Stimulated activated CD4-positive, alpha-beta T cell treated with anti-CD3 and anti-CD28 coated beads, Interleukin-15, amount 100 ng/mL, for 1 hour (primary cell): ENCODE data around the gene ALX4.

Experiments
- DNase-seq, 2 donors: peaks; one replicate each; pipeline ENCODE4 v3.0.0-alpha.2; 2020; ENCODE audit warnings: low read depth in 1 of 2, low spot score in 1 of 2

ALX4 gene

DNA sequence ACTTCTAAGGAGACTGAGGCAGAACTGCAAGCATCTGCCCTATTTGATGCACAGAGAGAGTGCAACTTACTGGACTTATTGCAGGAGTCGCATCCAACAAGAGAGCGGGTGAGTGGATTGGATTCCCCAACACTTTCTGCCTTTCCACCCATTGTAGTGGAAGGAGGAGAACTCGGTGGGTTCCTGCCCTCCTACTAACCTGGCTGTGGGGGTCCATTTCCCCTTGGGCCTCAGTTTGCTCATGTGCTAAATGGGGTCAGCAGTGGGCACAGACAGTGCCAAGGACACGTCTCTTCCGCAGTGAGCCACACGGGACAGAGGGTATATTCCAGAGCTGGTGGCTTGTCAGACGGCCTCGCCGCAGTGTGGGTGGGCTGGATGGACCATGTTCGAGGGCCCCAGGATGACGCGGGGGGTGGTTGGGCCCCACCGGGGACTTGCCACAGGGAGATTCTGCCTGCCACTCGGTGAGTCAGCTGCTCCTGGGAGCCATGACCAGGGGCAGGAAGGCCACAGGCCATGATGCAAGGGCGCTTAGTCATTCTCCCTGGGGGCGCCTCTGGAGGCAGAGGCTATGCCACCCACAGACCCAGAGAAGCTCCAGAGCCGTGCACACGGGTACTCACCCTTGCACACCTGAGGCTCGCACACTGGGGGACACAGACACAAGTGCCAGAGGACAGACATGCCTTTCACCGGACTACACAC is 8.2 kb downstream of the ALX4 start:
- no peak for DNase-seq

DNA sequence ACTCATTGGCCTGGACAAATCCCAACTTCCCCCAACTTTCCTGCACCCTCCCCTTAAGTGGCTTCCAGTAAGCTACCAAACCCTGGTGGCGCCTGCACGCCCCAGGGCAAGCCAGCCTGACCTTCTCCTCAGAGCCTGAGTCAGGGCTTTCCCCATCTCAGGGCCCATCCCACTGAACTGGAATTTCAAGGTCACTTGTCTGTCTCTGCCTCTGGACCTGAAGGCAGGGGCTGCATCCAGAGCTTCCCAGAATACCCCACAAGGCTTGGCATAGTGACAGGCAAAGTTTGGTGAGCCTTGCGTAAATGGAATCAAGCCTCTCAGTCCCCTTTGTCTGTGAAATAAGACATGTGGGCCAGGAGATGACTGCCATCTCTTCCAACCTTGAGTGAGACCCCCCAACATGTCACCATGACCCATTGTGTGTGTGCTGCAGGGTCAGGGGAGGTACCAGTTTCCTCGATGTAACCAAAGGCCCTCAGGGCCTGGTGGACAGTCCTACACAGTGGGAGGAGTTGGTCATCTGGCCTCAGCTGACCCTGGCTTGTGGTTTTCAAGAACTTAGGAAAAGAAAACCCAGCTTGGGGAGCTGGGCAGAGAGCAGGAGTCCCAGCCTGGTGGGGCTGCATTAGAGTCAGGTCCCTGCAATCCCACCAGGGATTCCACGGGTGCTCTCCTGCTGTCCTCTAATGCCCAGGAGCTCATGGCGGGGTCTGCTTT is 8.9 kb downstream of the ALX4 start:
- DNase-seq = no peak

DNA sequence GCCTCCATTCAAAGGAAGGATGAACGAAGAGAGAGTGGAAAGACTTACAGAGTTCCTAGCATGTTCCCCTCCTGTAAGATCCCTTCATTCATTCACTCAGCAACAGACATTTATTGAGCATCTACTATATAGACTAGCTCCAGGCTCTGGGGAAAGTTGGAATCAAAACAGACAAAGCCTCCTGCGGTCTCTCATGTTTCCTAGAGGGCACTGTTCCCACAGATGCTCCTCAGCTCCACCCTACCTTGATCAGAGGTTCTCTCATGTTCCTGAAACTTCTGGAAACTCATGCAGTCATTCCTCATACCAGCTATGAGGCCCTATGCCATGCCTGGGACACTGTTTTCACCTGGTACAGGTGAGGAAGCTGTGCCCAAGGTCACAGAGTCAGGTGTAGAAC is 11.1 kb downstream of the ALX4 start:
- DNase-seq = no peak

DNA sequence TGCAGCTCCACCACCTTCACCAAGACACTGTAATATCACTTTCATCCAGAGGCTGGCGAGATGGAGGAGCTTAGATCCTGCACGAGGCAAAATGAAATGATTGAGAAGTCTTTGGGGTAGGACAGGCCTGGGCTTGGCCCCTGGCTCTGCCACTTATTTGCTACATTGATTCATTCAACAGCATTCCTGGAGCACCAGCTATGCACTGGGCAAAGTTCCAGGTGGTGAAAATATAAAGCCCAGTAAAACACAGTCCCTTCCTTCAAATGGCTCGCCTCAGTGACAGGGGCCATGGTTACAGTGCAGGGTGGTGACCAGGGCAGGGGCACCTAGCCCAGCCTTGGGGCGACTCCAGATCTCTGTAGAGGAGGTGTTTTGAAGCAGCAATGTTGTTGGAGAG is 19.7 kb downstream of the ALX4 start:
- DNase-seq = no peak

DNA sequence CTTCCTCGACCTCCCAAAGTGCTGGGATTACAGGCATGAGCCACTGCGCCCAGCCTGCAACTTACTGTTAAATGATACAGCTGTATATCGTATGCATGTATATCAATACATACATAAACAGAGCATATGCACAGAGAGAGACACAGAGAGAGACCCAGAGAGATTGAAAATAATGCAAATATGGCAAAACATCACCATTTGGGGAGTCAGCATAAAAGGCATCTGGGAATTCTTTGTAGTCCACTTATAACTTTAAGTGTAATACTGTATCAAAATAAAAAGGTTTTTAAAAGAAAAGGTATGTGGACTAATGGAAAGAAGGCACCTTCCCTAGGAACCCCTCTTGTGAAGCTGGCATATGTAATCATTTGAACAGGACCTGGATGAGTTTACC is 21.8 kb downstream of the ALX4 start:
- DNase-seq = no peak

DNA sequence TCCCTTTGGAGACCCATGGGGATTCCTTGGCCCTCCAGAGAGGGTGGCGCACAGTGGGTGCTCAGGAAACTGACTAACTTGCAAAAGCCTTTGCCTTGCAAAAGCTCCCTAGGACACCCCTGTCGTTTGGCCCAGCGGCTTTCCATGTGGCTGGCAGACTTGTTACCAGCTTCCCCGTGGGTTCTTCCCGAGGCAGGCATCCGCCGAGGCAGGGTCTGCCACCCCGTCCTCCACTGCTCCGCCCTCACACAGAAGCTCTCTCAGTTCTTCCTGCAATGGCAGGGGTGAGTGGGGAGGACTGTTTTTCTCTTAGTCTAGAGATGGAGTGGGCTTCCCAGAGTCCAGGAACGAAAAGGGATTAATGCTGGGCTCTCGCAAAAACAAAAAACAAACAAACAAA is 23.0 kb downstream of the ALX4 start:
- DNase-seq = no peak

DNA sequence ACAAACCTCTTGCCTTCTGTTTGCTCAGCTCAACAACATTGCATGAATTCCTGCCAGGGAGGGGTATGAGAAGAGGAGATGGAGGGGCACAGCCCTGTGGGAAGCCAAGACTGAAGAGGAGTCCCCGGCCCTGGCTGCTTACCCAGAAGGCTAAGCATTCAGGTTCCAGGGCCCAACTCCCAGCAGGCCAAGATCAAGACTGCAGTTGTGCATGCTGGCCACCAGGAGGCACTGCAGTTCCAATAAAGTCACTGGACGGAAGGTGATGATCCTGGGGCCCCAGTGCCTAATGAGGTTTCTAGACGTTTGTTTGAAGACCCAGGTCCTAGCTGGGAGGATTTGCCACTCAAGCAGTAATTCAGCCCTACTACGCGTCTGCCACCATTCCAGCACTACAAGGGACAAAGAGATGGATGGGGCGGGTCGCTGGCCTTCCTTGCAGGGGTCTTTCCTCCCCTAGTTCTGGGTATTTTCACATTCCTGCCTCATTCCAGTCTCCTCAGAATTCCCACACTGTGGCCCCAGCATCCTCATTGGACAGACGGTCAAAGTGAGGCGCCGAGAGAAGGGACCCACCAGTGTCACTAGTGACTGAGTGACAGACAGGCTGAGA is 23.6 kb downstream of the ALX4 start:
- DNase-seq = peak; percentile 20 to 37

DNA sequence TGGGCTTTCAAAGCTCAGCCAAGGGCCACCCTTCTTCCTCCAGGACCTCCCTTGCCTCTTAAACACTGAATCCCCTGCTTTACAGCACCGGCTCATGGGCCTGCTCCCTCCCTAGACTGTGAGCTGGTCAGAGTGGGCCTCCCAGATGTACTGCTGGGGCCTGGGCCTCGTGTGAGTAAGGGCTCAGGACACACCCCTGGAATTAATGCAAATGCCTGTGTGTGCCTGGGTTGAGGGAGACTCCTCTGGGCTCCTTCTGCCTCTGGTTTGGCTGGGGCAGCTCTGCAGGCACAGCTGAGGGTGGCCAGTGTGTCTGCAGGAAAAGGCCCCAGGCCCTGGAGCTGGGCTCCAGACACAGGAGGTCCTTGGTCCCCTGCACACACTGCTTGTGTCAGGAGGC is 24.2 kb downstream of the ALX4 start:
- no peak for DNase-seq

DNA sequence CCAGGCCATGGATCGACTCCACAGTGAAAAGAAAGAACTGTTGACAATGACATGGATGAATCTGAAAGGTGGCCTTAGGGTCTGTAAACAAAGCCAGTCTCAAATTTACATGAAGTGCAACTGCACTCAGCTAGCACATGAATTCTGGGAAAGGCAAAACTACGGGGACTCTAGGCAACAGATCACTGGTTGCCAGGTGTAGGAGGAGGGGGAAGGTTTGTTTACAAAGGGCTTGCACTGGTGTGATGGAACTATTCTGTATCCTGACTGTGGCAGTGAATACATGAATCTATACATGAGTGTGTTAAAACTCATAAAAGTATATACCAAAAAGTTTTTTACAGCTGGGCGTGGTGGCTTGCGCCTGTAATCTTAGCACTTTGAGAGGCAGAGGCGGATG is 27.3 kb downstream of the ALX4 start:
- no peak for DNase-seq

DNA sequence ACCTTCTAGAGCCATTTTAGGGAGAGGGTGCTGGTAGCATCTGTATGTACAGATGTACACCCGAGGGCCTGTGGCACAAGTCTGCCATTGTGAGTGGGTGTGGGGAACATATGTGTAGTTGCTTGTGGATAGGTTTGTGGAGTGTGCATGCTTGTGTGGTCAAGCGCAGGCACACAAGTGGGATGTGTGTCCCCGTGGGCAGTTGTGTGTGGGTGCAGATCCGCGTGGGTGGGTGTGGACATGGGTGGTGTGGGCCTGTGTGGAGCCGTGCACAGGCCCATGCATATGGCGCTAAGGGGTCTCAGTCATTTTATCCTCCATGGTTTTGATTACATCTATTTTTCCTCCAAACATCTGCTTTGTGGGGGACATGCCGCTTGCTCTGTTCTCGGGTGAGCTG is 28.8 kb downstream of the ALX4 start:
- no peak for DNase-seq

DNA sequence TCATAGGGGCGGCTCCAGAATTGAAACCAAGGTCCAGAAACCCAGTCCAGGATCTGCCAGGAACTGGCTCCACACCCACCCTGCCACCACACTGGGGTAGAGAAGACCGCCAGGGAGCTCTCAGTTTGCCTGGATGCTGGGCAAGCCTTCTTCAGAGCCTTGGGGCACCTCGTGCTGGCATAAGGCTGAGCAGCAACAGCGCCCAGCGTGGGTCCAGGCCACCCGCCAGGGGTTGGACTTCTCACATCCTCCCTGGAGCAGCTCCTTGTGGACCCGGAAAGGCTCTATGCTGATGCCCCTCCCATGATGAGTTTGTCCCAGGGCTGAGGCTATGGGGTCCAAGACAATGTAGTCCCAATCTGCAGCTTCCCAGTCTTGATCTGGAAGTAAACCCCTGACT is 29.7 kb downstream of the ALX4 start:
- DNase-seq = no peak

DNA sequence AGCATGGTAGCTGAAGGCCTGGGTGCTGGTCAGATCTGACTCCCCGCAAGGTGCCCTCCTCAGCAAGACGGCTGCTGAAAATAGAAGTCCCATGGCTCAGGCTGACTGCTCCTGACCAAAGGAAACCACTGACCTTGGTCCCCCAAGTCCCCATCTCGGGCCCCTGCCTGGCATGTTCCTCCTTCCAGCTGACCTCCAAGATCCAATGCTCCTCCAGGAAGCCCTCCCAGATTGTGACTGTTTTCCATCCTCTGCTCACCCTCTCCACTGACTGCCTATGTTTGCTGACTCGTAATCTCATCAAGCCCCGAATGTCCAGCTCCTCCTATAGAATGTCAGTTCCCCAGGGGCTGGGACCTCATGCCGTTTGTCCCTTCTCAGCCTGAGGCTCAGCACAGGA is 30.5 kb downstream of the ALX4 start:
- DNase-seq = no peak

DNA sequence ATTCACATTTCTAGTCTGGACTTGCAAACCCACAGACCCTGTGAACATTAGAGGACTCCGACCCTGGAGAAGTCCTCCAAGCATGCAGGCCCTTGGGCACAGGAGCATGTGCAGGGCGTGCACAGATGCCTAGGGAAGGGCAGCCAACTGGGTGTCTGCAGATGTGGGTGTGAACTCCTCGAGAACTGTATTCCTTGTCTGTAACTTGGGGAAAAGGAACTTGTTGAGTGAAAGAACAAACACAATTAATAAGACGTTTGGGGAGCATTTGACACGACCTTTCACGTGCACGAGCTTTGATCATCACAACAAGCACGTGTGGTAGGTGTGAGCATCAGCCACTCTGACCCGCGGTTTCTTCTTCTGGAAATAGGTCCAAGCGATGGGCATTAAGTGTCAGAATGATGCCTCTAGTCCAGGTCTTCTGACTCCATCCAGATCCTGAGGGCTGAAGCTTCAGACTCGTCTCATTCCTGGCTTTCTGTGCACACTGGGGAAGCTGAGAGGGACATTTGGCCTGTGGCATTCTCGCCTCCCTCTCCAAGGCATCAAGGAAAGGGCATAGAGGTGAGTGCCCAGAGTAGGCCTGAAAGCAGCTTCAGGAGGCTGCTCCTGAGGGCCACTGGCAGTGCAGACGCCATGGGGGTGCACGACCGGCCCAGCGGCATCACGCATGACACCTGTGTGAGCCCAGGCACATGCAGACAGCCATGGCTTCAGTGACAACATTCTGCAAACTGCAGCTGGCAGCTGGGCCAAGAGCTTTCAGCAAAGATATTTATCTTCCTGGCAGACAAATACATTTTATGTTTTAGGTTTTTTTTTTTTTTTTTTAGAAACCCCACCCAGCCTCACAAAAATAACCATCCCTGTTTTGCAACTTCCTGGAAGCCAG is 32.5 kb downstream of the ALX4 start:
- DNase-seq = no peak

DNA sequence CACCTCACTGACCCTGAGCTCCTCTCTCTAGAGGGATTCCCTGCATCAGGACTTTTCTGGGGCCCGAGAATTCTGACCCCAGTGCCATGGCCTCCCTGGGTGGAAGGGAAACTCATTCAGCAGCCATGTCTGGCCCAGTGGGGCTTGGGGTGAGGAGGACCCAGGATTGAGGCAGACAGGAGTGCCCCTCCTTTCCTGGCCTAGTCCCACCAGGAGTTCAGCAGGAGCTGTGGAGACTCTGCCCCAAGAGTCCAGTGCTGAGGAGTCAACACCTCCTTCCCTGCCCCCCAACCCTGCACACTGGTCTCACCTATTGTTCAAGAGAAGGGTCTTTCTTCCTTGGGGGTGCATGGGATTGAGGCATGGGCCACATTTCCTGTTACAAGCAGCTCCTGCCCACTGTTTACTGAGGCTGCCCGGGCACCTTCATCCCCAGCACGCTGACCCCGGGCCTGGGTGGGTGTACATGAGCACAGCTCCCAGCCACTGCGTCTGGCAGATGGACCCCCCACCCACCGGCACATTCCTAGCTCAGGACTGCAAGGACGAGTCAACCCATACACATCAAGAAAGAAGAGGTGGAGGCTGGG is 33.9 kb downstream of the ALX4 start:
- no peak for DNase-seq

DNA sequence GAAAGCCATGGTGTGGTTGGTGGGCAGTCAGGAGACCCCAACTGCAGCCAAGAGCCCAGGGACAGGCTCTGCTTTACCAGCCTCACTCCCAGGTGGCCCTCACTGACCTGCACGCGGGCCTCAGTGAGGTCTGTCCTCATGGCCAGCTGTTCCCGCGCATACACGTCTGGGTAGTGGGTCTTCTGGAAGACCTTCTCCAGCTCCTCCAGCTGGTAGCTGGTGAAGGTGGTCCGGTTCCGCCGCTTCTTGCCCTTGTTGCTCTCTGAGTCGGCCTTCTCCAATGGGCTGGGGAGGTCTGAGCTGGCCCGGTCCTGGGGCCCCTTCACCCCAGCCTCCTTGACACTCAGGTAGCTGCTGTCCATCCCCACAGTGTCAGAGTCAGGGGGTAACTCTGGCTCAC is 34.7 kb downstream of the ALX4 start:
- no peak for DNase-seq

DNA sequence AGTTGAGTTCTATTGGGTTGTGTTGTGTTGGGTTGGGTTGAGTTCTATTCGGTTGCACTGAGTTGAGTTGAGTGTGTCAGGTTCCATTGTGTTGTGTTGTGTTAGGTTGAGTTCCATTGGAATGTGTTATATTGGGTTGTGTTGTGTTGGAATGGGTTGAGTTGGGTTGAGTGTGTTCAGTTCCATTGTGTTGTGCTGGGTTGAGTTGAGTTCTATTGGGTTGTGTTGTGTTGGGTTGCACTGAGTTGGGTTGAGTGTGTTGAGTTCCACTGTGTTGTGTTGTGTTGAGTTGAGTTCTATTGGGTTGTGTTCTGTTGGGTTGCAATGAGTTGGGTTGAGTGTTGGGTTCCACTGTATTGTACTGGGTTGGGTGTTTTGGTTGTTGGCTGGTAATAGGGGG is 35.5 kb downstream of the ALX4 start:
- DNase-seq = no peak

DNA sequence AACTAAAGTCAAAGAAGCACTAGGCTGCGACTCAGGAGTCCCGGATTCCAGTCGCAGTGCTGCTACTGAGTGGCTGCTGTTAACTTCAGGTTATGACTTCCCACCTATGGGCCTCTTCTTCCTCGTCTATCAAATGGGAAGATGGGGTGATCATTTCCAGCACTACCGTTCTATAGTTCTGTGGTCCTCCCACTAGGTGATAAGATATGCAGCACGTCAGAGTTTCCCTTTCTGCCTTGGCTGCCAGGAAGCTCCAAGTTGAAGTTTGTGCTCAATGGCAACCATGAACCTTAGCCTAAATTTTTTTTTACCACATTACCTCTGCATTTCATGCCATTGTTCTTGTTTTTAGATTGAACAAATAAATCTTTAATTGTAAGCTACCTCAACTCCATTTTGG is 38.7 kb downstream of the ALX4 start:
- DNase-seq = no peak

DNA sequence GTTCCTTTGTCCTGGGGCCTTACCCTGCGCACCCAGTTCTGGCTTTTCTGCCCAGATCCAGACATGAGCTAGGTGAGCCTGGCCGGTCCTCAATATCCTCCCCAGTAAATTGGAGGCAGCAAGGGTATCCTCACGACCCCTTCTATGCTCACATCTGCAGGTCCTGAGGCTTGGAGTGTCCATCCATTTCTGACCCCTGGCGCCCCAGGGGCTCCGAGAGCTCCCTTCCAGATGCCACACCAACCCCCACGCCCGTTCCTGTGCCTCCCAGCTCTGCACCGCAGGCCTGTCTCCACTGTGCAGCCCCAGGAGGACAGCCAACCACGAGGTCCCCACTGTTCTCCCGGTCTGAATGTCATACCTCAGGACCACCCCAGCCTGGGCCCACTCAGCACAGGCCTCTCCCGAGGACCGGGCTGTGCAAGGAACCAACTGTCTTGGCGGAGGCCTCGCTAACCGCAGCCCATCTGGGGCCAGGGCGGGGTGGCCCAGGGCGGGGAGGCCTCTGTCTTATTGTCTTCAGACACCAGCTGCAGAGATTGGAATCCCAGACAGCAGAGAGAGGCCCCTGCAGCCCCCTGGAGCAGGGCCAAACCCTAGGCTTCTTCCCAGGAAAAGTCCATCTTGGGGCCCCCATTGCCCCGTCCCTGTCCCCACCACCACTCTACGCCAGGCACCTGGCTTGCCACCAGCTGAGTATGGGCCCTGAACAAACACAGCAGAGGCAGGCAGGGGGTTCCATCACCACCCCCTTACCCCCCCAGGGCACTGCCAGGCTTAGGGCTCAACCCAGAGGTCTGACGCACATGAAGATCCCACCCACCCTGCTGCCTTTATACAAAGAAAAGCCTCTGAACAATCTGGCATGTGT is 39.3 kb downstream of the ALX4 start:
- DNase-seq = no peak

DNA sequence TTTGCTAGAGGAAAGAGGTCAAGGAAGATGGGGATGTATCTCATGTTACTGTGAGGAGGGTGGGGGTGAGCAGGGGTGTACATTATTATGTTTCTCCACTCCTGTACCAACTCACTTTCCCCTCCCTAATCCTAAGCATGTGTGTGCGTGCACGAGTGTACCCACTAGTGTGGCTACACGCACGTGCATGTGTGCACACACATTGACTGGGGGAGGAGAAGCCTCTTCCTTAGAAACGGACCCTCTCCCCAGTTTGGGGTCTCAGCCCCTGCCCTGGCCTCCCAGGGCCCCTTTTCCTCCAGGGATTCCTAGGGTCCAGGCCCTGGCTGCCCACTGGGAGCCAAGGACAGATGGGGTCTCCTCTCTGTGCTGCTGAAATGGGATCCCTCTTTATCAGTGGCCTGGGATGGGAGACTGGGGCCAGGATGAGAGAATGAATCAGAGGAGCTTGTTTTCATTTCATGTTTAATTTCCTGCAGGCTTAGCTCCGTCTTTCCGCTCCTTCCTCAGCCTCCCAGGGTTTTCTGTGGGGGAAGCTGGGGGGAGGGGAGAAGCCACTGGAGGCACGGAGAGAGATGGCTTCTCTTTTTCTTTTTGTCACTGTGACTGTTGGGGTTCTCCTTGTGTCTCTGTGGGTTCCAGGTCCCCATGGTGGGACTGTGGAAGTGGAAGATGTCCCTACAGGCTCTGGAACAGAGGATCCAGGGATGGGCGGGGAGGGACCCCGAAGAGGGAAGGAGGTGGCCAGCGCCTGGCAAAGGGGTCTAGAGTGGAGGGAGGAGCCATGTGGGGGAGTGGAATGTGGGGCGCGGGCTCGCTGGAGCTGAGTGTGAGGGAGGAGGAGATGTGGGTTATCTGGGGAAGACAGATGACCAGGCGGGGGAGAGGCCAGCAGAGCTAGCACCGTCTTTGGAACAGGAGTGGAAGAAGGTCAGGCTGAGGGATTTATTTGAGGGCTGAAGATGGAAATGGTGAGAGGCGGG is 40.3 kb downstream of the ALX4 start:
- DNase-seq = no peak
